ENCODE results near the gene ITGA5. TPM values are rescaled to one million over a fixed set of nuclear protein-coding genes. Genes with fewer than 3 reads are reported as not detected.

ITGA5 gene
- total and polyA plus RNA-seq, 2 of the 13 experiments (the other 11 are each of a cell fraction or from before 2014, with no cell fraction given): 0.20 to 0.40 TPM

DNA sequence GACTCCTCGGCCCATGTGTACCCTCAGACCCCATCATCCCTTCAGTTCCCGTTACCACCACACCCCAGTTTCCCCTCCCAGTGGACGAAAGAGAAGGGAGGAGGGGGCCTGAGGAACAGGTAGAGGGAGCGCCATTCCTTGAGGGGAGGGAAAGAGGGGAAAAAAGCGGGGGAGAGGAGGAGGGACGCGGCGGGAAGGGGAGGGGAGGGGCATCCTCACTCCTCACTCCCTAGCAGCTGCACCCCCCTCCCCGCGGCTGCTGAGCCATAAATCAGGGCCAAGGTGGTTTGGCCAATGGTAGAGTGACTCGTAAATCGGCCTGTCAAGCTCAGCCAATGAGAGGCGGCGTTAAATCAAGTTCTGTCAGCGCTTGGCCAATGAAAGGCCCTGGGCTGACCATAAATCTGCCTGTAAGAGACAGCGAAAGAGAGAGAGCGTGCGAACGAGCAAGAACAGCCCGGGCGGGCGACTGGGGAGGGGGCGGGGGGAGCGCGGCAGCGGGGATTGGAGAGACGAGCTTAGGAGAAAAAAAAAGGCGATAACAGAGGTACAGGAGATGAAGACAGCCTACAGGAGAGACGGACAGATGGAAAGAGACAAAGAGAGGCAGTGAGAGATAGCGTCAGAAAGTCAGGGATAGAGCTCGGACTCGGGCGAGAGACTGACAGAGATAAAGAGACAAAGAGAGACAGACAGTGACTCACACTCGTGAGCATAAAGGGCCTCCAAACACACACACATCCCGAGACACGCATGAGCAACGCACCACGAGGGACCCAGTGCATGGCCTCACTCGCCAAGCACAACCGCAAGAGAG lies 59.9 kb downstream of the ITGA5 start (continued):
- no peak for TF ChIP-seq YY1 (IDR thresholded peaks at IDR 0.05; ENCODE audit: insufficient read depth, insufficient replicate concordance, low read depth, low read length)
- 0 out of 2 replicates have a peak, but pooled peaks have one; percentile 71 for TF ChIP-seq ZNF317 (CRISPR knock-in tag; IDR thresholded peaks at IDR 0.05)
- no peak for TF ChIP-seq NFKBIZ (CRISPR knock-in tag; IDR thresholded peaks at IDR 0.05)
- TF ChIP-seq USF2 (IDR thresholded peaks at IDR 0.05; ENCODE audit: low read depth, low read length): no peak
- no peak for TF ChIP-seq USF2 (CRISPR knock-in tag; IDR thresholded peaks at IDR 0.05; ENCODE audit: borderline replicate concordance)
- TF ChIP-seq ZNF572 (CRISPR knock-in tag; IDR thresholded peaks at IDR 0.05): peak; percentile 72; the same call in 1 of the 2 replicates
- TF ChIP-seq CBX1 (IDR thresholded peaks at IDR 0.05; ENCODE audit: low read depth): peak; percentile 13
- no peak for TF ChIP-seq BRD4 (CRISPR knock-in tag; IDR thresholded peaks at IDR 0.05)
- 0 out of 2 replicates have a peak, but pooled peaks have one; percentile 27 for TF ChIP-seq ZNF792 (CRISPR knock-in tag; IDR thresholded peaks at IDR 0.05)
- TF ChIP-seq ZIK1 (CRISPR knock-in tag; IDR thresholded peaks at IDR 0.05; ENCODE audit: borderline replicate concordance, low read depth): 0 out of 2 replicates have a peak, but pooled peaks have one; percentile 57
- peak; percentile 85 for TF ChIP-seq RFX5 (IDR thresholded peaks at IDR 0.05; ENCODE audit: low read depth, low read length)
- TF ChIP-seq HDAC6 (IDR thresholded peaks at IDR 0.05; ENCODE audit: low read depth, low read length): no peak
- TF ChIP-seq HCFC1 (IDR thresholded peaks at IDR 0.05; ENCODE audit: low read depth, low read length): 0 out of 2 replicates have a peak, but pooled peaks have one; percentile 2
- no peak for TF ChIP-seq MTF1 (CRISPR knock-in tag; IDR thresholded peaks at IDR 0.05)
- no peak for TF ChIP-seq ZNF800 (CRISPR knock-in tag; IDR thresholded peaks at IDR 0.05)
- TF ChIP-seq CBX5 (CRISPR knock-in tag; IDR thresholded peaks at IDR 0.05; ENCODE audit: borderline replicate concordance): no peak
- 0 out of 2 replicates have a peak, but pooled peaks have one; percentile 13 for TF ChIP-seq STAG1 (CRISPR knock-in tag; IDR thresholded peaks at IDR 0.05)
- 0 out of 2 replicates have a peak, but pooled peaks have one; percentile 24 for TF ChIP-seq ZSCAN20 (CRISPR knock-in tag; IDR thresholded peaks at IDR 0.05; ENCODE audit: borderline replicate concordance)
- TF ChIP-seq ZNF281 (CRISPR knock-in tag; IDR thresholded peaks at IDR 0.05; ENCODE audit: borderline replicate concordance): peak; percentile 59; the same call in 1 of the 2 replicates
- no peak for TF ChIP-seq CBX2 (IDR thresholded peaks at IDR 0.05; ENCODE audit: low read depth, low read length)
- no peak for TF ChIP-seq CBX2 (CRISPR knock-in tag; IDR thresholded peaks at IDR 0.05; ENCODE audit: low read depth)
- TF ChIP-seq PHF21A (CRISPR knock-in tag; IDR thresholded peaks at IDR 0.05): peak; percentile 100
- TF ChIP-seq ZNF777 (CRISPR knock-in tag; IDR thresholded peaks at IDR 0.05): 0 out of 2 replicates have a peak, but pooled peaks have one; percentile 18
- 0 out of 2 replicates have a peak, but pooled peaks have one; percentile 19 for TF ChIP-seq ZNF747 (CRISPR knock-in tag; IDR thresholded peaks at IDR 0.05; ENCODE audit: borderline replicate concordance)
- TF ChIP-seq ZKSCAN1 (IDR thresholded peaks at IDR 0.05; ENCODE audit: low read length): no peak
